ENCODE results near the gene IDUA. TPM values are rescaled to one million over a fixed set of nuclear protein-coding genes. Genes with fewer than 3 reads are reported as not detected.
A peak's percentile ranks its signal among the peaks of the same experiment; 100 is the strongest.

The IDUA gene
- total and polyA plus RNA-seq, 7 donors: 1.2 to 15.2 (median 7.3) TPM

DNA sequence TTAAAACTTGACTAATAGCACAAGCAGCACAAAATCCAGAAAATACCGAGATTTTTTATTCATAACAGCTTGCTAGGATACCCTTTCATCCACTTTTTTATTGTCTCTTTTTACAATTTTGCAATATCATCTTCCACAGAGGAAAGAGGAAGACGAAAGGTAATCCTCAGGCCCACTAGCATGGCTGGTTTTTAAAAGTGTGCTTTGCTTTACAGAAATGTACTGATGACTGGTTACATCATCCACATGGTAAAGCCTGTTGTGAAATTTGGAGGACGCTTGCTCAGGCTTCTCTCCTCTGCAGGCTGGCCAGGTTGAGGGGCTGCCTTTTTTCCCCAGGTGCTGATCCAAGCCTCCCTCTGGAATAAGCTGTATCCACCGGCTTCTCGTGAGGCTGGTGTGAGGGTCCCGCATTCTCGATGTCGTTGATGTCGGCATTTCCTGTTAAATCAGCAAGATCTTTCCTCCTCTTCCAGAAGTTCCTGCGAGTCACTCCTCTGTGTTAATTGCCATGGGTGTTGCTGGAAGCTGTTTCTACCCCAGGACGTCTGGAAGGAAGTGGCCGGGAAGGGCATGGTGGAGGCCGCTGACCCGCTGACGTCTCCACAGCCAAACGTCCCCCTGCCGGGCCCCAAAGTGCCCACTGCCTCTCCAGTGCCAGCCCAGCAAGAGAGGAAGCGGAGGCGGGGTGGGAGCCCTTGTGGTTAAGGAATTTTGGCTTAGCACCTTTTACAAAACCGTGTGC, 7.7 kb upstream of the IDUA start:
- Histone ChIP-seq H3K27ac (no peak overlapping the region), H3K9me3 (no peaks in the 10 kb centered on the region)
- 65 to 82% methylated on average over 20 of the region's 20 CpGs for WGBS, 2 donors

DNA sequence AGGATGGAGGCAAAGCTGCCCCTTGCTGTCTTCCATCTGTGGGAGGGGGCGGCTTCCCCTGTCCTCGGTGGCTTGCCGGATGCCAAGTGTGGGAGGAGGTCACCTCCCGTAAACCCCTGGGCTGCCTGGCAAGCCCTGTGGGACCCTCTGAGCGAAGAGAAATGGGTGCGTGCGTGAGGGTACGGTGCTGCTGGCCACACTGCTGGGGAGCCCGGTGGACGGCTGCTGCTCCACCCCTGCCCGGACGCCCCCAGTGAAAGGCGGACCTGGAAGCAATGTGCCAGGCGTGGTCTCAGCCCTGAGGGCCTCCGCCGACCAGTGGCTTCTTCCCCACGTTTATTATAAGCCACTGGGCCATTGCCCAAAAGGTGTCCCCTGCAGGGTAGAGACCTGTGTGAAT, 4.6 kb upstream of the IDUA start:
- H3K4me3 ChIP-seq: no peak overlapping the region
- TF ChIP-seq EP300 (IDR thresholded peaks at IDR 0.05) (no peak), POLR2AphosphoS5 (IDR thresholded peaks at IDR 0.05) (no peak), POLR2A (IDR thresholded peaks at IDR 0.05) (no peak)
- TF ChIP-seq, protein P1, sequence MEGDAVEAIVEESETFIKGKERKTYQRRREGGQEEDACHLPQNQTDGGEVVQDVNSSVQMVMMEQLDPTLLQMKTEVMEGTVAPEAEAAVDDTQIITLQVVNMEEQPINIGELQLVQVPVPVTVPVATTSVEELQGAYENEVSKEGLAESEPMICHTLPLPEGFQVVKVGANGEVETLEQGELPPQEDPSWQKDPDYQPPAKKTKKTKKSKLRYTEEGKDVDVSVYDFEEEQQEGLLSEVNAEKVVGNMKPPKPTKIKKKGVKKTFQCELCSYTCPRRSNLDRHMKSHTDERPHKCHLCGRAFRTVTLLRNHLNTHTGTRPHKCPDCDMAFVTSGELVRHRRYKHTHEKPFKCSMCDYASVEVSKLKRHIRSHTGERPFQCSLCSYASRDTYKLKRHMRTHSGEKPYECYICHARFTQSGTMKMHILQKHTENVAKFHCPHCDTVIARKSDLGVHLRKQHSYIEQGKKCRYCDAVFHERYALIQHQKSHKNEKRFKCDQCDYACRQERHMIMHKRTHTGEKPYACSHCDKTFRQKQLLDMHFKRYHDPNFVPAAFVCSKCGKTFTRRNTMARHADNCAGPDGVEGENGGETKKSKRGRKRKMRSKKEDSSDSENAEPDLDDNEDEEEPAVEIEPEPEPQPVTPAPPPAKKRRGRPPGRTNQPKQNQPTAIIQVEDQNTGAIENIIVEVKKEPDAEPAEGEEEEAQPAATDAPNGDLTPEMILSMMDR (IDR thresholded peaks at IDR 0.05): no peak
- WGBS, 2 donors: 92 to 93% methylated on average over 17 of the region's 17 CpGs
- no peaks in the 10 kb centered on the region for H3K36me3 ChIP-seq
- no peaks in the 10 kb centered on the region for H3K27me3 ChIP-seq
- H3K27ac ChIP-seq: no peak overlapping the region
- H3K4me1 ChIP-seq: peaks cover 0 to 17% (median 16%) of the 10 kb centered on the region in 4 donors
- intact Hi-C loops (cut with DNase I): no loop called here
- no peaks in the 10 kb centered on the region for H3K9me3 ChIP-seq
- DNase-seq: no peak

More for the DNA sequence above, 7.7 kb upstream of the IDUA start:
- Histone ChIP-seq H3K36me3 (no peaks in the 10 kb centered on the region), H3K4me3 (no peak overlapping the region), H3K27me3 (no peaks in the 10 kb centered on the region), H3K4me1 (peaks cover 0 to 1% (median under 1%) of the 10 kb centered on the region in 4 donors)
- TF ChIP-seq POLR2AphosphoS5 (IDR thresholded peaks at IDR 0.05): no peak
- TF ChIP-seq POLR2A (IDR thresholded peaks at IDR 0.05): no peak
- TF ChIP-seq, protein P1 (IDR thresholded peaks at IDR 0.05): no peak
- no peak for TF ChIP-seq EP300 (IDR thresholded peaks at IDR 0.05)
- intact Hi-C loops (cut with DNase I): no loop called here
- DNase-seq: no peak

DNA sequence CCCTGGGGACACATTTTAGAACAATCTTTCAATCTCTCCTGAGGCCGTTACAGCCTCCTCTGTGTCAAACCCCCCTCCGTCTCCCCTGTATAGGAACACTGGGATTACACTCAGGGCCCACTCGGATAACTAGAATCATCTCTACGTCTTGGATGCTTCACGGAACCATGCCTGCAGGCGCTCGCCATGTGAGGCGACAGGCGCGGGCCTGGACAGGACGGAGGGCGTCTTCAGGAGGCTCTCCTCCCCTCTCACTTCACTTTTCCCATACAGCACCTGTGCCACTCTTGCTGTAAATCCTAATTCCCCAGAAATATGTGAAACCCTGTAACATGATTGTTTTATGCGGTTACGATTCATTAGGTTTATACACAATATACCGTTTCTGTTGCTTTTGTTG, 4.0 kb upstream of the IDUA start:
- Histone ChIP-seq H3K4me3 (no peak overlapping the region), H3K9me3 (no peaks in the 10 kb centered on the region), H3K36me3 (no peaks in the 10 kb centered on the region), H3K4me1 (peaks cover 0 to 23% (median 21%) of the 10 kb centered on the region in 4 donors), H3K27ac (no peak overlapping the region), H3K27me3 (no peaks in the 10 kb centered on the region)
- 95 to 97% methylated on average over 15 of the region's 15 CpGs for WGBS, 2 donors
- TF ChIP-seq POLR2A (IDR thresholded peaks at IDR 0.05) (no peak), EP300 (IDR thresholded peaks at IDR 0.05) (no peak), POLR2AphosphoS5 (IDR thresholded peaks at IDR 0.05) (no peak)
- TF ChIP-seq, protein P1 (IDR thresholded peaks at IDR 0.05): no peak
- DNase-seq: no peak
- intact Hi-C loops (cut with DNase I): no loop called here

DNA sequence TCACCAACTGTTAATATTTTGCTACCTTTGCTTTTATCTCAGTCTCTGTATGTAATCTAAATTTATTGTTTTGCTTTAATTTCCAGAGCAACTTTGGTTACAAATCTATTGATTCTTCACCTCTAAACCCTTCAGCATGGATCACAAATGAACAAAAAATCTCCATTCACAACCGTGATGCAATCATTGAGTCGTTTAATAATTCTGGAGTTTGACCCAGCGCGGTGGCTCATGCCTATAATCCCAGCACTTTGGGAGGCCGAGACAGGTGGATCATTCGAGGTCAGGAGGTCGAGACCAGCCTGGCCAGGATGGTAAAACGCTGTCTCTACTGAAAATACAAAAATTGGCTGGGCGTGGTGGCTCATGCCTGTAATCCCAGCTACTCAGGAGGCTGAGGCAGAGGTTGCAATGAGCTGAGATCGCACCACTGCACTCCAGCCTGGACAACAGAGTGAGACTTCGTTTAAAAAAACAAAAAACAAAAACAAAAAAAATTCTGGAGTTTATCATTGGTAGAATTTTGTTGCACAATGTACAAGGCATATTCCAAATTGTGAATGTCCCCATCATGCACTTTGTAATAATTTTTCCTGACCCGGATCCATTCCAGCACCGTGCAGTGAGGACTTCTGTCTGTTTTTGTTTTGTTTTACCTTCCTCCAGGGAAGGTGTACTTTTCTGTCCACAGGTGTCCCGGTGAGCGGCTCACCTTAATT, 2.3 kb upstream of the IDUA start:
- H3K27ac ChIP-seq: no peak overlapping the region
- no peak for DNase-seq
- no peaks in the 10 kb centered on the region for H3K9me3 ChIP-seq
- no peak for TF ChIP-seq EP300 (IDR thresholded peaks at IDR 0.05)
- no peak for TF ChIP-seq POLR2A (IDR thresholded peaks at IDR 0.05)
- TF ChIP-seq, protein P1 (IDR thresholded peaks at IDR 0.05): no peak
- no peak for TF ChIP-seq POLR2AphosphoS5 (IDR thresholded peaks at IDR 0.05)
- peaks cover 0 to under 1% (median 0%) of the 10 kb centered on the region in 4 donors for H3K36me3 ChIP-seq
- intact Hi-C loops (cut with DNase I): loop anchor here (5.0 kb wide), 1 partner anchor 242 kb away; no protein-coding TSS in a partner anchor
- peak overlapping the region in 2 of 4 donors; percentile 4 to 17 for H3K4me3 ChIP-seq
- peaks cover 0 to 28% (median 25%) of the 10 kb centered on the region in 4 donors for H3K4me1 ChIP-seq
- 39 to 74% methylated on average over 15 of the region's 15 CpGs for WGBS, 2 donors
- no peaks in the 10 kb centered on the region for H3K27me3 ChIP-seq
